Adrenal gland (tissue), 5 donors: ENCODE data around the gene PLSCR3.

Experiments used
- POLR2A ChIP-seq, 2 donors: fragments of 450-650 bp; IDR thresholded peaks; one replicate each; pipeline ENCODE4 v1.6.1; 2017; ENCODE audit warnings: antibody characterized with exemption in 2 of 2, mild to moderate bottlenecking in 2 of 2, moderate library complexity in 1 of 2
- TF ChIP-seq, protein P1 (sequence below), 6 experiments: fragments of 450-650 bp in 4 of 6; fragments of 200-600 bp in 2 of 6; sonication (generic) in 1 of 6; IDR thresholded peaks; 1 replicate in 5 of 6; 2 replicates in 1 of 6; pipeline versions ENCODE4 v1.5.1 to v1.8.0; 2016 to 2021; ENCODE audit warnings: antibody characterized with exemption in 6 of 6, mild to moderate bottlenecking in 2 of 6, moderate library complexity in 1 of 6
- donor health status: DM: no; HTN: no; CAD: no.

DNA sequence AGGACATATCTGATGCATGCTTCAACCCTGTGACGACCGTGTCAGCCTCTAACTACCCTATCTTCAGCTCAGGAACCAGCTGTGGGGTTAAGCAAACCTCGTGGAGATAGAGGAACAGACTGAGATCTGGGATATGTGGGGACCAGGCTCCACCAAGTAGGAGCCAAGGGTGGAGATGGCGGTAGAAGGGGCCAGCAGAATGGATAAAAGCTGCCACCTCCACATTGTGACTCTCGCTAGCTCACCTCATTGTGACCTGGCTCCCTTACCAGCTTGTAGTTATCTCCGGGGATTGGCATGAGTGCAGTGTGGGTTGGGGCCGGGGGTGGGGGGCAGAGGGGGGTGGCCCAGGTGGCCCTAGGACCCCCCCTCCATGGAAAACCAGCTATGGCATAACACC is 31.0 kb upstream of the PLSCR3 start, which contains the start of gene SPEM2:
- no peak for TF ChIP-seq POLR2A (IDR thresholded peaks at IDR 0.05)
- TF ChIP-seq, protein P1, sequence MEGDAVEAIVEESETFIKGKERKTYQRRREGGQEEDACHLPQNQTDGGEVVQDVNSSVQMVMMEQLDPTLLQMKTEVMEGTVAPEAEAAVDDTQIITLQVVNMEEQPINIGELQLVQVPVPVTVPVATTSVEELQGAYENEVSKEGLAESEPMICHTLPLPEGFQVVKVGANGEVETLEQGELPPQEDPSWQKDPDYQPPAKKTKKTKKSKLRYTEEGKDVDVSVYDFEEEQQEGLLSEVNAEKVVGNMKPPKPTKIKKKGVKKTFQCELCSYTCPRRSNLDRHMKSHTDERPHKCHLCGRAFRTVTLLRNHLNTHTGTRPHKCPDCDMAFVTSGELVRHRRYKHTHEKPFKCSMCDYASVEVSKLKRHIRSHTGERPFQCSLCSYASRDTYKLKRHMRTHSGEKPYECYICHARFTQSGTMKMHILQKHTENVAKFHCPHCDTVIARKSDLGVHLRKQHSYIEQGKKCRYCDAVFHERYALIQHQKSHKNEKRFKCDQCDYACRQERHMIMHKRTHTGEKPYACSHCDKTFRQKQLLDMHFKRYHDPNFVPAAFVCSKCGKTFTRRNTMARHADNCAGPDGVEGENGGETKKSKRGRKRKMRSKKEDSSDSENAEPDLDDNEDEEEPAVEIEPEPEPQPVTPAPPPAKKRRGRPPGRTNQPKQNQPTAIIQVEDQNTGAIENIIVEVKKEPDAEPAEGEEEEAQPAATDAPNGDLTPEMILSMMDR (IDR thresholded peaks at IDR 0.05), result no peak
